ENCODE data around the gene LPCAT1.

DNA sequence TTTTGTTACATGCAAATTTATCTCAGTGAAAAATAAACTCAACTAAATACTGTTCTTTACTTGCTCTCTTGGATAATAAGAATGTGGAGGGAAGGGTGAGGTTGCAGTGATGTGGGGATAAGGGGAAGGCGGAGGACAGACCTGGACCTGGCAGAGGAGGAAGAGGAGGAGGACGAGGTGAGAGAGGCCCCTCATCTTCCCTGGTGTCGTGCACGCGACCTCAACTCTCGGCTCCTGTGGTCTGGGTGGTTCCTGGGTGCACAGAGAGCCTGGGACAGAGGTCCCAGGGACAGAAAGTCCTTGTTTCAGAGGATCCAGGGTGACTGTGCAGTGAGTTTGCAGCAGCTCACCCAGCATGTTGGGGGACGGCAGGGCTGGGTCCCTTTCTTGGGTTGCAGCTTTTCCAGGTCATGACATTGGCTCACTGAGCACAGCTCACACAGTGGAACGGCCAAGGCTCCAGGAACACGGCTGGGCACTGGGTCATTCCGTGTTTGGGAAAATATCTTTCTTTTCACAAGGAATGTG is 37.7 kb upstream of the LPCAT1 start:
- TF ChIP-seq EZH2 (IDR thresholded peaks at IDR 0.05) = no peak
- TF ChIP-seq POLR2AphosphoS5 (IDR thresholded peaks at IDR 0.05; ENCODE audit: borderline replicate concordance, low read depth, low read length) = no peak

Measured in SK-N-MC (cell line).